Measurements from ENCODE around the gene CLBA1.

GRCh38 chr14:105043641-105044040 is 58.1 kb downstream of the CLBA1 start:
- TF ChIP-seq EZH2 (IDR thresholded peaks at IDR 0.05; ENCODE audit: insufficient read depth, poor library complexity, severe bottlenecking) (no peak), EZH2phosphoT487 (IDR thresholded peaks at IDR 0.05; ENCODE audit: insufficient read depth, low read depth) (no peak)

All from GM23248 (cell line).